ENCODE results near the gene SOWAHC.

SOWAHC gene

DNA sequence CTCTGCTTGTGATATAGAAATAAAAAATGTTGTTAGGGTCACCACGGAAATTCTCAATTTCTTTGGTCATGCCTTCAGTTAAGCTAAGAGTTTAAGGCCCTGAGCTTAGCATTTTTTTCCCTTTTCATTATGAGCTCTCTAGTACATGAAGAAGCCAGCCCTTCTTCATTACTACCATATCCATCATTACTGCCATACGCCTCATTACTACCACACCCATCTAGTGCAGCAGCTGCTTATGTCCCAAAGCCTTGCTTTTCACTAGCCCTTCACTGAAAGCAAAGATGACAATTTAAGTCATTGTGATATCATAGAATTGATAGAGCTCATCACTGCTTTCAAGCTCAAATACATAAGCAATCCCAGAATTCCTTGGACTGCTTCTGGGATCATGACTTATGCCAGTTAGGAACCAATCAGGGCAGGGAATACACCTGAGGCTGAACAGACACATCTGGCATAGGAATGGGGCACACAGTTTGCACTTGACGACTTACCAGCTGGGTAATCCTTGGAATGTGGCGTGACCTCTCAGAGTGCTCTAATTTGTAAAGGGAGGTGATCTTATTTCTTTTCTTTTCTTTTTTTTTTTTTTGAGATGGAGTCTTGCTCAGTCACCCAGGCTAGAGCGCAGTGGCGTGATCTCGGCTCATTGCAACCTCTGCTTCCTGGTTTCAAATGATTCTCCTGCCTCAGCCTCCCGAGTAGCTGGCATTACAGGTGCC is 40.3 kb downstream of the SOWAHC start:
- TF ChIP-seq BHLHE40 (IDR thresholded peaks at IDR 0.05; ENCODE audit: borderline replicate concordance) (no peak), CTBP1 (IDR thresholded peaks at IDR 0.05; ENCODE audit: borderline replicate concordance) (no peak), FOXM1 (IDR thresholded peaks at IDR 0.05; ENCODE audit: borderline replicate concordance) (no peak), FOXK2 (IDR thresholded peaks at IDR 0.05) (no peak), TARDBP (IDR thresholded peaks at IDR 0.05) (no peak)
- ChIA-PET POLR2A (interaction anchor here (0.6 kb wide), 1 partner anchor 40 kb away, joined by 3 read pairs; no protein-coding TSS in a partner anchor), CTCF (no interaction called here)
- no peak for DNase-seq (ENCODE audit: extremely low spot score)

GRCh38 chr2:109655287-109655686 is 41.1 kb downstream of the SOWAHC start:
- DNase-seq (ENCODE audit: extremely low spot score), result no peak
- CTCF ChIA-PET, result no interaction called here
- TF ChIP-seq SP1 (IDR thresholded peaks at IDR 0.05) (no peak), TARDBP (IDR thresholded peaks at IDR 0.05) (no peak), ELF4 (IDR thresholded peaks at IDR 0.05) (no peak), ARNT (IDR thresholded peaks at IDR 0.05) (no peak)
- TF ChIP-seq, protein P1, sequence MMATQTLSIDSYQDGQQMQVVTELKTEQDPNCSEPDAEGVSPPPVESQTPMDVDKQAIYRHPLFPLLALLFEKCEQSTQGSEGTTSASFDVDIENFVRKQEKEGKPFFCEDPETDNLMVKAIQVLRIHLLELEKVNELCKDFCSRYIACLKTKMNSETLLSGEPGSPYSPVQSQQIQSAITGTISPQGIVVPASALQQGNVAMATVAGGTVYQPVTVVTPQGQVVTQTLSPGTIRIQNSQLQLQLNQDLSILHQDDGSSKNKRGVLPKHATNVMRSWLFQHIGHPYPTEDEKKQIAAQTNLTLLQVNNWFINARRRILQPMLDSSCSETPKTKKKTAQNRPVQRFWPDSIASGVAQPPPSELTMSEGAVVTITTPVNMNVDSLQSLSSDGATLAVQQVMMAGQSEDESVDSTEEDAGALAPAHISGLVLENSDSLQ (IDR thresholded peaks at IDR 0.05), result no peak
- POLR2A ChIA-PET, result no interaction called here

- CTCF ChIA-PET, result no interaction called here
- POLR2A ChIA-PET, result interaction anchor here (3.4 kb wide), 1 partner anchor 45 kb away, joined by 9 read pairs; the partner anchor contains the start of genes SEPTIN10 and SOWAHC
- no peak for DNase-seq (ENCODE audit: extremely low spot score)
- no peak for TF ChIP-seq FOXK2 (IDR thresholded peaks at IDR 0.05)
- TF ChIP-seq L3MBTL2 (conservative IDR thresholded peaks at IDR 0.05), result no peak
- TF ChIP-seq HDGF (IDR thresholded peaks at IDR 0.05; ENCODE audit: borderline replicate concordance), result no peak
- no peak for TF ChIP-seq ZNF384 (IDR thresholded peaks at IDR 0.05)
- no peak for TF ChIP-seq NFRKB (IDR thresholded peaks at IDR 0.05)
These were observed 45.4 kb downstream of the SOWAHC start for GRCh38 chr2:109659396-109660045.

DNA sequence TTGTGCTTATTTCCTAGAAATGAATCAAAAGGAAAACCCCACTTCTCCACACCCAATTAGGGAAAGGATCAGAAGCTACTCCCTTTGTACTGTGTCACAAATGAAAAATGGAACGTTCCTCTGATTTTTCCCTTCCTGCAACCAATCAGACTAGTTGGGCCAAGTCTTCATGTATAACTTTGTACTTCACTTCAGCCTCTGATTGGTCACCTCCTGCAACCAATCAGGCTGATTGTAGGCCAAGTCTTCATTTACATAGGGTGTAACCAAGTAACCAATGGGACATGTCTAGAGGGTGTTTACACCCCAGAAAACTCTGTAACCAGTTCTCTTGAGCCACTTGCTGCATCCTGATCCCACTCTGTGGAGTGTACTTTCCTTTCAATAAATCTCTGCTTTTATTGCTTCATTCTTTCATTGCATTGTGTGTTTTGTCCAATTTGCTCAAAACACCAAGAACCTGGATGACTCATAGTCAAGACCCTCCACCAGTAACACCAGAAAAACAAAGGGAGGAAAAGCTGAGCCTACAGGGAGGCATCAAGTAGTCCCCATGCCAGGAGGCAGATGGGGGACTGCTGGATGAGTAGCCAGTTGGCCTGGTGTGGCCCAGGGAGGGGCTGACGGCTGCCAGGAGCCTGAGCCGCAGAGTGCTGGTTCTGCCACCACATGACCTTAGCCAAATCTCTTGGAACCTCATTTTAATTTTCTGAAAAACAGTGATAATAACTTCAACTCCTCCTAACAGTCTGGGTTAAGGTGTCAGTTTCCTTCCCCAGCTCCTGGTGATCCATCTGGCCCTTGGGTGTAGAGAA is 46.1 kb downstream of the SOWAHC start:
- TF ChIP-seq TARDBP (IDR thresholded peaks at IDR 0.05) (no peak), FOXK2 (IDR thresholded peaks at IDR 0.05) (no peak), FOXA1 (IDR thresholded peaks at IDR 0.05) (no peak), L3MBTL2 (conservative IDR thresholded peaks at IDR 0.05) (no peak), NFRKB (IDR thresholded peaks at IDR 0.05) (no peak)
- ChIA-PET CTCF (interaction anchor here (1.1 kb wide), 1 partner anchor 14 kb away, joined by 3 read pairs; no protein-coding TSS in a partner anchor), POLR2A (interaction anchor here (3.4 kb wide), 1 partner anchor 46 kb away, joined by 9 read pairs; the partner anchor contains the start of genes SEPTIN10 and SOWAHC)
- DNase-seq (ENCODE audit: extremely low spot score), result no peak

DNA sequence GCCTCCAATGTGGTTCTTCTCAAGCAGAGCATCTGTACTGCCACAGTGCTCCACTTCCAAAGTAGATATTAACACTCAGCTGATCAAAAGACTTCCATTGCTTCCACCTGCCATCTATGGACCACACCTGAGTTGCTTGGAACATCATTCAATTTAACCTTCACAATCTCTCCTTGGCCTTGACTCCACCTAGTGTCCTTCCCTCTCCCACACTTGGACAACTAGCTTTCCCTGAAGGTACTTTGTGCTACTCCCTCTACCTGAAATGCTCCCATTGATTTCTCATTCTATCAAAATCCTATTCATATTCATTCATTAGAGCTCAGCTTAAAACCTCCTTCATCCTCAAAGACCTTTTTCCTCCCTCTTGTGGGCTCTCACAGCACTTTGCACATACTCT is 48.7 kb downstream of the SOWAHC start:
- TF ChIP-seq HDGF (IDR thresholded peaks at IDR 0.05; ENCODE audit: borderline replicate concordance) (no peak), FOXM1 (IDR thresholded peaks at IDR 0.05; ENCODE audit: borderline replicate concordance) (no peak), SUZ12 (IDR thresholded peaks at IDR 0.05) (no peak), ZNF384 (IDR thresholded peaks at IDR 0.05) (no peak), FOXK2 (IDR thresholded peaks at IDR 0.05) (no peak), NFRKB (IDR thresholded peaks at IDR 0.05) (no peak), FOXA1 (IDR thresholded peaks at IDR 0.05) (no peak), LEF1 (IDR thresholded peaks at IDR 0.05; ENCODE audit: borderline replicate concordance) (no peak), CTBP1 (IDR thresholded peaks at IDR 0.05; ENCODE audit: borderline replicate concordance) (no peak), BHLHE40 (IDR thresholded peaks at IDR 0.05; ENCODE audit: borderline replicate concordance) (no peak), ARNT (IDR thresholded peaks at IDR 0.05) (no peak), L3MBTL2 (conservative IDR thresholded peaks at IDR 0.05) (no peak), TARDBP (IDR thresholded peaks at IDR 0.05) (no peak), SP1 (IDR thresholded peaks at IDR 0.05) (no peak)
- TF ChIP-seq, protein P1 (IDR thresholded peaks at IDR 0.05), result no peak
- POLR2A ChIA-PET, result interaction anchor here (1.3 kb wide), 1 partner anchor 49 kb away, joined by 4 read pairs; the partner anchor contains the start of genes SEPTIN10 and SOWAHC
- no peak for DNase-seq (ENCODE audit: extremely low spot score)
- CTCF ChIA-PET, result interaction anchor here (2.2 kb wide), 1 partner anchor 117 kb away, joined by 6 read pairs; no protein-coding TSS in a partner anchor

DNA sequence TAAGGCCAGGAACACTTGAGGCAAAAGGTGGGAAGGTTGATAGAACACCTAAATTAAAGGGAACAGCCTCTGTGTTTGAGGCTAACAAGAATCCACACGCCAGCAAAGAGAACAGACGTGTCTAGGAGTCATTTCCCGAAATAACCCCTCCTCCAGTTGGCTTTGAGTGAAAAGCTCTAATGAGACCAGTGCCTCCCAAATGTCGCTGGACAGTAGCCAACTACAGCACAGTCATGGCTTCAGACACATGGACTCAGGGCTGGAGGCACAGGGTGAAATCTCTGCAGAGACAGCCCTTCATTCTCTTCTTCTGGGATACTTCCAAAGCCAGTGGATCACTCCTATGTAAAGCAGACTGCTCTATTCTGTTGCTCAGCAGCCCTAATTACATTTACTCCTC is 49.6 kb downstream of the SOWAHC start:
- POLR2A ChIA-PET, result interaction anchor here (1.3 kb wide), 1 partner anchor 50 kb away, joined by 4 read pairs; the partner anchor contains the start of genes SEPTIN10 and SOWAHC
- TF ChIP-seq FOXM1 (IDR thresholded peaks at IDR 0.05; ENCODE audit: borderline replicate concordance) (no peak), SUZ12 (IDR thresholded peaks at IDR 0.05) (no peak), LEF1 (IDR thresholded peaks at IDR 0.05; ENCODE audit: borderline replicate concordance) (no peak), NFRKB (IDR thresholded peaks at IDR 0.05) (no peak), HDGF (IDR thresholded peaks at IDR 0.05; ENCODE audit: borderline replicate concordance) (no peak), TARDBP (IDR thresholded peaks at IDR 0.05) (no peak), ZNF384 (IDR thresholded peaks at IDR 0.05) (no peak), ARNT (IDR thresholded peaks at IDR 0.05) (no peak), BHLHE40 (IDR thresholded peaks at IDR 0.05; ENCODE audit: borderline replicate concordance) (no peak), SP1 (IDR thresholded peaks at IDR 0.05) (no peak)
- TF ChIP-seq, protein P1 (IDR thresholded peaks at IDR 0.05), result no peak
- DNase-seq (ENCODE audit: extremely low spot score), result no peak
- CTCF ChIA-PET, result no interaction called here
